Smooth muscle cell (in vitro differentiated cells): Measurements from ENCODE around the gene MMAB. TPM values are rescaled to one million over a fixed set of nuclear protein-coding genes. Genes with fewer than 3 reads are reported as not detected.

ENCODE experiments used
- DNase-seq: peaks from one replicate; lab custom pipeline; 2025; ENCODE audit not compliant: unreplicated experiment; lab: John Stamatoyannopoulos, UW
- H2AFZ ChIP-seq: fragments of 200-600 bp; sonication (generic); 2 replicates; pipeline ENCODE4 v1.6.0; 2016; ENCODE audit warnings: antibody characterized with exemption, low read depth, mild to moderate bottlenecking
- H3F3A ChIP-seq: fragments of 200-600 bp; sonication (generic); 2 replicates; pipeline ENCODE4 v1.6.0; 2017; ENCODE audit warnings: antibody characterized with exemption, low read depth
- H3K27ac ChIP-seq: fragments of 200-600 bp; sonication (generic); 2 replicates; pipeline ENCODE4 v1.5.1; 2016; ENCODE audit warnings: low read depth, mild to moderate bottlenecking
- H3K27me3 ChIP-seq: fragments of 200-600 bp; sonication (generic); 2 replicates; pipeline ENCODE4 v1.6.1; 2016; ENCODE audit warnings: low read depth, mild to moderate bottlenecking
- H3K36me3 ChIP-seq: fragments of 200-600 bp; sonication (generic); 2 replicates; pipeline ENCODE4 v1.5.1; 2016; ENCODE audit warnings: low read depth
- H3K4me1 ChIP-seq: fragments of 200-600 bp; sonication (generic); 2 replicates; pipeline ENCODE4 v1.5.1; 2016; ENCODE audit warnings: low read depth
- H3K4me2 ChIP-seq: fragments of 200-600 bp; sonication (generic); 2 replicates; pipeline ENCODE4 v1.6.0; 2016; ENCODE audit warnings: mild to moderate bottlenecking
- H3K4me3 ChIP-seq: fragments of 200-600 bp; sonication (generic); 2 replicates; pipeline ENCODE4 v1.5.1; 2016; ENCODE audit warnings: mild to moderate bottlenecking
- H3K79me2 ChIP-seq: fragments of 200-600 bp; sonication (generic); 2 replicates; pipeline ENCODE4 v1.6.0; 2016; ENCODE audit warnings: low read depth, mild to moderate bottlenecking
- H3K9ac ChIP-seq: fragments of 200-600 bp; sonication (generic); 2 replicates; pipeline ENCODE4 v1.6.0; 2016; ENCODE audit warnings: low read depth
- H3K9me3 ChIP-seq: fragments of 200-600 bp; sonication (generic); replicated peaks from 2 replicates; pipeline ENCODE4 v1.5.1; 2016; ENCODE audit warnings: low read depth
- H4K20me1 ChIP-seq: fragments of 200-600 bp; sonication (generic); 2 replicates; pipeline ENCODE4 v1.6.0; 2016; ENCODE audit warnings: low read depth
- WGBS: methylation state at CpG from one replicate; pipeline ENCODE4 v1.1.7; 2016; ENCODE audit warnings: low lambda C conversion rate; 5-methylcytosine and 5-hydroxymethylcytosine counted together
- polyA plus RNA-seq: library from polyadenylated mRNA; unstranded; fragments of >200 nt; fragmentation: Nextera tagmentation; extraction: Ambion mirVana; gene quantifications from 2 replicates; pipeline ENCODE4 v1.2.1, GENCODE V29; 2016
- total RNA-seq: library from RNA; depleted of rRNA; stranded (reverse); fragments of >200 nt; gene quantifications from 2 replicates; pipeline ENCODE4 v1.2.3, GENCODE V29; 2014
- TF ChIP-seq, protein P1 (sequence below): fragments of 200-600 bp; sonication (generic); IDR thresholded peaks from 2 replicates; pipeline ENCODE4 v1.5.1; 2017; ENCODE audit warnings: borderline replicate concordance, mild to moderate bottlenecking, antibody characterized with exemption; ENCODE audit not compliant: insufficient read depth, poor library complexity, severe bottlenecking

MMAB gene
- total and polyA plus RNA-seq, 2 experiments from 2014 or later, result 20.2 to 51.7 TPM

DNA sequence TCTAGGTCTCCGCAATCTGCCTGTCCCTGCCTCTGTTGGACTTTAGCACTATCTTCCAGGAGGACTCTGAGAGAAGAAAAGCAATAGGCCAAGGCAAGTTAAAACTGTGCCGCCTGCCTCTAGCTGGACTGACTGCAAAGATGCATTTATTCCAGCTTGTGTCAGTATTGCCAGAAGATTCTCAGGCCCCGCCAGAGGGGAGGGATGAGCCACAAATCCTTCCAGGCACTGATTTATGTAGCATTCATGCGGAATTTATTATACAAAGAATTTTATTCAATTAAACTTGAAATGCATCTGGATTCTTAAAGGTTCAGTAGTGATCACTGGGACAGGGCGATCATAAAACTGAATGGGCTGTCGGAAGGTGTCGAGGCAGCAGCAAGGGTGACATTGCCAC lies 19.8 kb downstream of the MMAB start:
- no peak overlapping the region for H3K4me3 ChIP-seq
- H3K4me2 ChIP-seq, result no peak overlapping the region
- no peaks in the 10 kb centered on the region for H3K79me2 ChIP-seq
- H2AFZ ChIP-seq, result no peak overlapping the region
- H3K27me3 ChIP-seq, result no peaks in the 10 kb centered on the region
- no peaks in the 10 kb centered on the region for H3K4me1 ChIP-seq
- no peaks in the 10 kb centered on the region for H3K9me3 ChIP-seq
- no peak for DNase-seq
- 92% methylated on average over 7 of the region's 7 CpGs for WGBS
- H3K27ac ChIP-seq, result no peak overlapping the region
- H3K36me3 ChIP-seq, result no peaks in the 10 kb centered on the region
- H3F3A ChIP-seq, result no peaks in the 10 kb centered on the region
- TF ChIP-seq, protein P1, sequence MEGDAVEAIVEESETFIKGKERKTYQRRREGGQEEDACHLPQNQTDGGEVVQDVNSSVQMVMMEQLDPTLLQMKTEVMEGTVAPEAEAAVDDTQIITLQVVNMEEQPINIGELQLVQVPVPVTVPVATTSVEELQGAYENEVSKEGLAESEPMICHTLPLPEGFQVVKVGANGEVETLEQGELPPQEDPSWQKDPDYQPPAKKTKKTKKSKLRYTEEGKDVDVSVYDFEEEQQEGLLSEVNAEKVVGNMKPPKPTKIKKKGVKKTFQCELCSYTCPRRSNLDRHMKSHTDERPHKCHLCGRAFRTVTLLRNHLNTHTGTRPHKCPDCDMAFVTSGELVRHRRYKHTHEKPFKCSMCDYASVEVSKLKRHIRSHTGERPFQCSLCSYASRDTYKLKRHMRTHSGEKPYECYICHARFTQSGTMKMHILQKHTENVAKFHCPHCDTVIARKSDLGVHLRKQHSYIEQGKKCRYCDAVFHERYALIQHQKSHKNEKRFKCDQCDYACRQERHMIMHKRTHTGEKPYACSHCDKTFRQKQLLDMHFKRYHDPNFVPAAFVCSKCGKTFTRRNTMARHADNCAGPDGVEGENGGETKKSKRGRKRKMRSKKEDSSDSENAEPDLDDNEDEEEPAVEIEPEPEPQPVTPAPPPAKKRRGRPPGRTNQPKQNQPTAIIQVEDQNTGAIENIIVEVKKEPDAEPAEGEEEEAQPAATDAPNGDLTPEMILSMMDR, result no peak
- no peaks in the 10 kb centered on the region for H4K20me1 ChIP-seq
- H3K9ac ChIP-seq, result no peak overlapping the region

DNA sequence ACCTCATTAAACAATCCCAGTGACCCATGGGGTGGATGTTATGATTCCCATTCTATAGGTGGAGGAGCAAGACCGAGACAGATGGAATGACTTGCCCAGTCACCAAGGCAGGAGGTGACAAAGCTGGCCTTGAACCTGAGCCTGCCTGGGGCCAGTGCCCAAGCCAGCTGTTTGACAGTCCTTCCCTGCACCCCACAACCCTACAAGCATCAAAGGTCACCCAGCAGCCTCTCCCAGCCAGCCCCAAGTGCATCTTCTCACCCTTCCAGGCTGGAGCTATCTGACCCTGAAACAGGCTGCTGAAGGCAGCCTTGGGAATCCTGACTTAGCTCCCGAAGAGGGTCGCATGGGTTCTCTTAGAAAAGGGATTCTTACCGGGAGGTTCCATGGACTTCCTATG lies 20.3 kb downstream of the MMAB start:
- Histone ChIP-seq H3K27me3 (no peaks in the 10 kb centered on the region), H3F3A (no peaks in the 10 kb centered on the region), H3K36me3 (no peaks in the 10 kb centered on the region), H3K9me3 (no peaks in the 10 kb centered on the region), H3K27ac (no peak overlapping the region), H4K20me1 (no peaks in the 10 kb centered on the region), H3K9ac (no peak overlapping the region), H2AFZ (no peak overlapping the region), H3K4me1 (no peaks in the 10 kb centered on the region), H3K79me2 (no peaks in the 10 kb centered on the region), H3K4me2 (no peak overlapping the region), H3K4me3 (no peak overlapping the region)
- TF ChIP-seq, protein P1, result no peak
- DNase-seq, result no peak
- 90% methylated on average over 4 of the region's 4 CpGs for WGBS

GRCh38 chr12:109551108-109551507 lies 22.2 kb downstream of the MMAB start:
- WGBS, result 95% methylated on average over 6 of the region's 6 CpGs

DNA sequence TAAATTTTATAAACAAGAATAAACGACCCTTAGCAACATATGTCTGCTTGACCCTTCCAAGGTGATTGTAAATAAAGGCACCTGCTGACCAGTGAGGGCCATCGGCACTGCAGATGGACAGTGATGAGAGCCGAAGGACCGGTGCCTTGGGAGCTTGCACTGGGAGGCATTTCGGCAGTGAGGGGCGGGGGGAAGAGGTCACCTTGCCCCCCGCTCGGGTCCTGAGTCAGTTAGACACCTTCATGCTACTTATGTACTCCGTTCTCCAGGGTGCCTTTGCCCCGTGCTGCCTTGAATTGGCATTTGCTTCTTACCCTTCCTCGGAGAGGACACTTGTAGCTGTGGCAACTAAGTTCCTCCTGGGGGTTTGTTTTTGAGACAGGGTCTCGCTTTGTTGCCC lies 23.0 kb downstream of the MMAB start:
- Histone ChIP-seq H3K79me2 (no peaks in the 10 kb centered on the region), H3K27ac (no peak overlapping the region), H3K36me3 (no peaks in the 10 kb centered on the region), H4K20me1 (no peaks in the 10 kb centered on the region), H3K9me3 (no peaks in the 10 kb centered on the region), H3K27me3 (no peaks in the 10 kb centered on the region), H3F3A (no peaks in the 10 kb centered on the region), H2AFZ (no peak overlapping the region), H3K9ac (no peak overlapping the region), H3K4me1 (no peaks in the 10 kb centered on the region), H3K4me3 (no peak overlapping the region), H3K4me2 (no peak overlapping the region)
- 86% methylated on average over 12 of the region's 12 CpGs for WGBS
- no peak for DNase-seq
- TF ChIP-seq, protein P1, result no peak

More at GRCh38 chr12:109551108-109551507, 22.2 kb downstream of the MMAB start:
- Histone ChIP-seq H4K20me1 (no peaks in the 10 kb centered on the region), H3K4me2 (no peak overlapping the region), H3K4me3 (no peak overlapping the region), H3F3A (no peaks in the 10 kb centered on the region), H2AFZ (no peak overlapping the region), H3K79me2 (no peaks in the 10 kb centered on the region), H3K27ac (no peak overlapping the region), H3K27me3 (no peaks in the 10 kb centered on the region), H3K36me3 (no peaks in the 10 kb centered on the region), H3K9ac (no peak overlapping the region), H3K9me3 (no peaks in the 10 kb centered on the region), H3K4me1 (no peaks in the 10 kb centered on the region)
- TF ChIP-seq, protein P1, result no peak
- no peak for DNase-seq
